ENCODE results near the gene HSCB.

The HSCB gene

GRCh38 chr22:28718044-28718443, 23.8 kb upstream of the HSCB start:
- DNase-seq (ENCODE audit: low spot score), result no peak
- in situ Hi-C loops (cut with MboI; ENCODE audit: low sequenced_read_pairs, unreplicated experiment), result no loop called here
- no peak for TF ChIP-seq CTCF (IDR thresholded peaks at IDR 0.05; ENCODE audit: borderline replicate concordance, control extremely low read depth, extremely low read depth, insufficient read depth, missing control alignments)

GRCh38 chr22:28728002-28728401, 13.8 kb upstream of the HSCB start:
- TF ChIP-seq CTCF (IDR thresholded peaks at IDR 0.05; ENCODE audit: borderline replicate concordance, control extremely low read depth, extremely low read depth, insufficient read depth, missing control alignments), result no peak
- in situ Hi-C loops (cut with MboI; ENCODE audit: low sequenced_read_pairs, unreplicated experiment), result no loop called here
- no peak for DNase-seq (ENCODE audit: low spot score)

- in situ Hi-C loops (cut with MboI; ENCODE audit: low sequenced_read_pairs, unreplicated experiment), result no loop called here
- no peak for DNase-seq (ENCODE audit: low spot score)
- TF ChIP-seq CTCF (IDR thresholded peaks at IDR 0.05; ENCODE audit: borderline replicate concordance, control extremely low read depth, extremely low read depth, insufficient read depth, missing control alignments), result no peak
Observed at GRCh38 chr22:28728621-28729313, 13.1 kb upstream of the HSCB start.

- no peak for DNase-seq (ENCODE audit: low spot score)
- in situ Hi-C loops (cut with MboI; ENCODE audit: low sequenced_read_pairs, unreplicated experiment), result no loop called here
- no peak for TF ChIP-seq CTCF (IDR thresholded peaks at IDR 0.05; ENCODE audit: borderline replicate concordance, control extremely low read depth, extremely low read depth, insufficient read depth, missing control alignments)
Observed at GRCh38 chr22:28730179-28730578, 11.7 kb upstream of the HSCB start.

- in situ Hi-C loops (cut with MboI; ENCODE audit: low sequenced_read_pairs, unreplicated experiment), result no loop called here
- no peak for TF ChIP-seq CTCF (IDR thresholded peaks at IDR 0.05; ENCODE audit: borderline replicate concordance, control extremely low read depth, extremely low read depth, insufficient read depth, missing control alignments)
- no peak for DNase-seq (ENCODE audit: low spot score)
Observed at GRCh38 chr22:28734393-28734792, 7.4 kb upstream of the HSCB start.

- no peak for TF ChIP-seq CTCF (IDR thresholded peaks at IDR 0.05; ENCODE audit: borderline replicate concordance, control extremely low read depth, extremely low read depth, insufficient read depth, missing control alignments)
- DNase-seq (ENCODE audit: low spot score), result no peak
- in situ Hi-C loops (cut with MboI; ENCODE audit: low sequenced_read_pairs, unreplicated experiment), result no loop called here
Observed at GRCh38 chr22:28736301-28737155, 5.3 kb upstream of the HSCB start.

All from GM13976 (cell line).